ENCODE data around the gene PLCH2. TPM values are rescaled to one million over a fixed set of nuclear protein-coding genes. Genes with fewer than 3 reads are reported as not detected.
"Not testable (repeated sequence)": the region's sequence is repeated elsewhere in the genome, so short reads cannot be mapped to it uniquely, and the experiment has no call there.

Gene PLCH2
- polyA plus RNA-seq, 1 donor from 2014 or later, result 5.7 TPM

- Histone ChIP-seq H3K36me3 (ENCODE audit: insufficient read depth, low read length) (no peaks in the 10 kb centered on the region), H3K79me2 (replicated peaks; ENCODE audit: insufficient read depth, low read length) (no peaks in the 10 kb centered on the region), H3F3A (ENCODE audit: insufficient read depth, low read length, poor library complexity, severe bottlenecking) (peaks cover 2% of the 10 kb centered on the region), H3K4me3 (ENCODE audit: low read length) (no peak overlapping the region), H2AFZ (ENCODE audit: low read depth, low read length) (no peak overlapping the region), H3K4me2 (ENCODE audit: low read length) (no peak overlapping the region), H3K27me3 (ENCODE audit: insufficient read depth, low read depth, low read length) (no peaks in the 10 kb centered on the region), H4K20me1 (ENCODE audit: insufficient read depth) (no peaks in the 10 kb centered on the region), H3K9me2 (ENCODE audit: insufficient read depth, low read length) (no peaks in the 10 kb centered on the region), H3K9me3 (ENCODE audit: low read length) (no peaks in the 10 kb centered on the region), H3K27ac (ENCODE audit: low read length) (no peak overlapping the region), H3K9ac (ENCODE audit: low read length) (no peak overlapping the region)
- TF ChIP-seq, protein P1, sequence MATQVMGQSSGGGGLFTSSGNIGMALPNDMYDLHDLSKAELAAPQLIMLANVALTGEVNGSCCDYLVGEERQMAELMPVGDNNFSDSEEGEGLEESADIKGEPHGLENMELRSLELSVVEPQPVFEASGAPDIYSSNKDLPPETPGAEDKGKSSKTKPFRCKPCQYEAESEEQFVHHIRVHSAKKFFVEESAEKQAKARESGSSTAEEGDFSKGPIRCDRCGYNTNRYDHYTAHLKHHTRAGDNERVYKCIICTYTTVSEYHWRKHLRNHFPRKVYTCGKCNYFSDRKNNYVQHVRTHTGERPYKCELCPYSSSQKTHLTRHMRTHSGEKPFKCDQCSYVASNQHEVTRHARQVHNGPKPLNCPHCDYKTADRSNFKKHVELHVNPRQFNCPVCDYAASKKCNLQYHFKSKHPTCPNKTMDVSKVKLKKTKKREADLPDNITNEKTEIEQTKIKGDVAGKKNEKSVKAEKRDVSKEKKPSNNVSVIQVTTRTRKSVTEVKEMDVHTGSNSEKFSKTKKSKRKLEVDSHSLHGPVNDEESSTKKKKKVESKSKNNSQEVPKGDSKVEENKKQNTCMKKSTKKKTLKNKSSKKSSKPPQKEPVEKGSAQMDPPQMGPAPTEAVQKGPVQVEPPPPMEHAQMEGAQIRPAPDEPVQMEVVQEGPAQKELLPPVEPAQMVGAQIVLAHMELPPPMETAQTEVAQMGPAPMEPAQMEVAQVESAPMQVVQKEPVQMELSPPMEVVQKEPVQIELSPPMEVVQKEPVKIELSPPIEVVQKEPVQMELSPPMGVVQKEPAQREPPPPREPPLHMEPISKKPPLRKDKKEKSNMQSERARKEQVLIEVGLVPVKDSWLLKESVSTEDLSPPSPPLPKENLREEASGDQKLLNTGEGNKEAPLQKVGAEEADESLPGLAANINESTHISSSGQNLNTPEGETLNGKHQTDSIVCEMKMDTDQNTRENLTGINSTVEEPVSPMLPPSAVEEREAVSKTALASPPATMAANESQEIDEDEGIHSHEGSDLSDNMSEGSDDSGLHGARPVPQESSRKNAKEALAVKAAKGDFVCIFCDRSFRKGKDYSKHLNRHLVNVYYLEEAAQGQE (IDR thresholded peaks at IDR 0.05; ENCODE audit: borderline replicate concordance), result no peak
- TF ChIP-seq, protein P2, sequence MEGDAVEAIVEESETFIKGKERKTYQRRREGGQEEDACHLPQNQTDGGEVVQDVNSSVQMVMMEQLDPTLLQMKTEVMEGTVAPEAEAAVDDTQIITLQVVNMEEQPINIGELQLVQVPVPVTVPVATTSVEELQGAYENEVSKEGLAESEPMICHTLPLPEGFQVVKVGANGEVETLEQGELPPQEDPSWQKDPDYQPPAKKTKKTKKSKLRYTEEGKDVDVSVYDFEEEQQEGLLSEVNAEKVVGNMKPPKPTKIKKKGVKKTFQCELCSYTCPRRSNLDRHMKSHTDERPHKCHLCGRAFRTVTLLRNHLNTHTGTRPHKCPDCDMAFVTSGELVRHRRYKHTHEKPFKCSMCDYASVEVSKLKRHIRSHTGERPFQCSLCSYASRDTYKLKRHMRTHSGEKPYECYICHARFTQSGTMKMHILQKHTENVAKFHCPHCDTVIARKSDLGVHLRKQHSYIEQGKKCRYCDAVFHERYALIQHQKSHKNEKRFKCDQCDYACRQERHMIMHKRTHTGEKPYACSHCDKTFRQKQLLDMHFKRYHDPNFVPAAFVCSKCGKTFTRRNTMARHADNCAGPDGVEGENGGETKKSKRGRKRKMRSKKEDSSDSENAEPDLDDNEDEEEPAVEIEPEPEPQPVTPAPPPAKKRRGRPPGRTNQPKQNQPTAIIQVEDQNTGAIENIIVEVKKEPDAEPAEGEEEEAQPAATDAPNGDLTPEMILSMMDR (IDR thresholded peaks at IDR 0.05; ENCODE audit: poor library complexity, severe bottlenecking), result peak; percentile 88
- TF ChIP-seq SMC3 (conservative IDR thresholded peaks at IDR 0.05; ENCODE audit: poor library complexity) (peak; percentile 94), RAD21 (conservative IDR thresholded peaks at IDR 0.05) (peak; percentile 90)
Observed at GRCh38 chr1:2548068-2548589, 72.0 kb downstream of the PLCH2 start.

DNA sequence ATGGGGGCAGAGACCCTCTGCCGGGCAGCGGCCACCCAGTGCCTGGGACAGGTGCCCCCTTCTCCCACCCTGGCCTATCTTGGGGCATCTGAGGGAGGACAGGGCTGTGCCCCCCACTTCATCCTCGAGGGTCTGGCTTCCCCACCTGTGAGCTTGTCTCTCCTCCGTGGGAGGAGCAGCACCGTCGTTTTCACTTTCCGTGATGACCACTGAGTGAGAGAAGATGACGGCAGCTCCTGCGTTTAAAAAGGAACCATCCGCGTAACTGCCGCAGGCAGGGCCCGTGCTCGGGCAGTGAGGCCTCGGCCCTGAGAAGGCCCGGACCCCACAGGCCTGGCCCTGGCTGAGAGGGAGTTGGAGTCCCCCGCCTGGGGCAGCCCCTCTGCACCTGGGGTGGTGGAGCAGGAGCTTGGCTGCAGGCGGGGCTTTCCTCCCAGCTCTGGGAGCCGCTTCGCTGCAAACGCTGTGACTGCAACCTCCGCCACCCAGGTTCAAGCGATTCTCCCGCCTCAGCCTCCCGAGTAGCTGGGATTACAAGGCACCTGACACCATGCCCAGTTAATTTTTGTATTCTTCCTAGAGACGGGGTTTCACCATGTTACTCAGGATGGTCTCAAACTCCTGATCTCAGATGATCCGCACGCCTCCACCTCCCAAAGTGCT, 73.4 kb downstream of the PLCH2 start:
- not testable (repeated sequence) for H3F3A ChIP-seq (ENCODE audit: insufficient read depth, low read length, poor library complexity, severe bottlenecking); H3K4me3 ChIP-seq (ENCODE audit: low read length); H3K36me3 ChIP-seq (ENCODE audit: insufficient read depth, low read length); H4K20me1 ChIP-seq (ENCODE audit: insufficient read depth); H3K9me3 ChIP-seq (ENCODE audit: low read length); H3K4me2 ChIP-seq (ENCODE audit: low read length); H3K9ac ChIP-seq (ENCODE audit: low read length); H2AFZ ChIP-seq (ENCODE audit: low read depth, low read length); H3K9me2 ChIP-seq (ENCODE audit: insufficient read depth, low read length); H3K27ac ChIP-seq (ENCODE audit: low read length); H3K27me3 ChIP-seq (ENCODE audit: insufficient read depth, low read depth, low read length); H3K79me2 ChIP-seq (replicated peaks; ENCODE audit: insufficient read depth, low read length)

- not testable (repeated sequence) for H3K9ac ChIP-seq (ENCODE audit: low read length); H3K4me3 ChIP-seq (ENCODE audit: low read length); H3K79me2 ChIP-seq (replicated peaks; ENCODE audit: insufficient read depth, low read length); H3K27me3 ChIP-seq (ENCODE audit: insufficient read depth, low read depth, low read length); H2AFZ ChIP-seq (ENCODE audit: low read depth, low read length); H3K4me2 ChIP-seq (ENCODE audit: low read length); H3K27ac ChIP-seq (ENCODE audit: low read length); H4K20me1 ChIP-seq (ENCODE audit: insufficient read depth); H3K9me2 ChIP-seq (ENCODE audit: insufficient read depth, low read length); H3K9me3 ChIP-seq (ENCODE audit: low read length); H3F3A ChIP-seq (ENCODE audit: insufficient read depth, low read length, poor library complexity, severe bottlenecking); H3K36me3 ChIP-seq (ENCODE audit: insufficient read depth, low read length)
Observed at GRCh38 chr1:2550309-2550861, 74.3 kb downstream of the PLCH2 start.

DNA sequence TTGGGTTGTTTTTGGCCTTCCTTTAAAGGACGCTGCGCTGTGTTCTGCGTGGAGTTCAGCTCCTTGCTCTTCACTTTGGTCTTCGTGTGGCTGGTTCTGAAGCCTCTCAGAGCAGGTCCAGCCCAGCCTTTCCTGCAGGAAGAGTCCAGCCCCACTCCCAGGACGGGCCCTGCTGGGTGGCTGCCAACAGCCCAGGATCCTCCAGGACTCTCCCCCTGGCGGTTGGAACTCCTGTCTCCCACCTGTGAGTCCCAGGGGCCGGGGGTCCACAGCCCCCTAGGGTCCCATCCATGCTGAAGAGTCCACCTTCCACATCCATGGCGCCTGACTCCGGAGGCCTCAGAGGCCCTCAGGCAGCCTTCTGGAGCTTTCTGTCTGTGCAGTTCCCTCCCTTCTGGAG, 75.5 kb downstream of the PLCH2 start:
- not testable (repeated sequence) for H3K4me2 ChIP-seq (ENCODE audit: low read length); H2AFZ ChIP-seq (ENCODE audit: low read depth, low read length); H4K20me1 ChIP-seq (ENCODE audit: insufficient read depth); H3K36me3 ChIP-seq (ENCODE audit: insufficient read depth, low read length); H3K4me3 ChIP-seq (ENCODE audit: low read length); H3K27ac ChIP-seq (ENCODE audit: low read length); H3K9ac ChIP-seq (ENCODE audit: low read length); H3K79me2 ChIP-seq (replicated peaks; ENCODE audit: insufficient read depth, low read length); H3K9me2 ChIP-seq (ENCODE audit: insufficient read depth, low read length); H3F3A ChIP-seq (ENCODE audit: insufficient read depth, low read length, poor library complexity, severe bottlenecking); H3K9me3 ChIP-seq (ENCODE audit: low read length); H3K27me3 ChIP-seq (ENCODE audit: insufficient read depth, low read depth, low read length)
